OCI-M1 (cell line): Measurements from ENCODE around the gene SHISA2.
"Not testable (repeated sequence)": the region's sequence is repeated elsewhere in the genome, so short reads cannot be mapped to it uniquely, and the experiment has no call there.

ENCODE experiments used
- DNase-seq: peaks from one replicate; lab custom pipeline; 2025; lab: John Stamatoyannopoulos, UW

Gene SHISA2

DNA sequence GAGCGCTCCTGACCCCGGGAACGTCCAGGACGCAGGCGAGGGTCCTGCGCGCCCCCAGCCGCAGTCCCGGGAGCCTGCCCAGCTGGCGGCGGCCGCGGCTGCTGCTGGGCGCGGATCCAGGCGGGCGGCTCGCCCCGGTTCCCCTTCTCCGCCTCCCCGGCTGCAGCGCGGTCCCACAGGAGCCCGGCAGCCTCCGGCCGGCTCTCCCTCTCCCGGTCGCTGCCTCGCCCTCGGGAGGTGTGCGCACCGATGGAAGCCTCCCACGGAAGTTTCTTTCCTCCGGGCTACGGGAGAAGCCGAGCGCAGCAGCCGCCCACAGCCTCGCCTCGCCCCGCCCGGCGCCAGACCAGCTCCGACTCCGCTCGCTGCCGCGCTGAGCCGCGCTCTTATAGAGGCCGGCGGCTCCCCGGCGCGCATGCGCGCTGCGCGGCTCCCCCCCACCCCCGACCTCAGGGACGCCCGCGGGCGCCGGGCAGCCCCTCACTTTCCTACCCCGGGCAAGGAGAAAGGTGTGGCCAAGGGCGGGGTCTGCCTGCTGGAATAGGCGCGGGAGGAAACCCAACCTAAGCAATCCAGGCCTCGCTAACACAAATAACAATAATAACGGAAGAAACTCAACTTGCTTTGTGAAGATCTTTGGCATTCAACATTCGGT, at the start of gene SHISA2:
SHISA2 (minus strand) TSS at position 360 of the 655 bp plus-strand sequence. CDS start 1,041 bp downstream, outside the sequence.
- DNase-seq = no peak

- DNase-seq = peak; percentile 30
Measured at GRCh38 chr13:26095846-26096610, 44.2 kb upstream of the SHISA2 start.

GRCh38 chr13:26095338-26095737, 43.5 kb upstream of the SHISA2 start:
- no peak for DNase-seq

GRCh38 chr13:26076821-26077220, 25.0 kb upstream of the SHISA2 start:
- DNase-seq = not testable (repeated sequence)

DNA sequence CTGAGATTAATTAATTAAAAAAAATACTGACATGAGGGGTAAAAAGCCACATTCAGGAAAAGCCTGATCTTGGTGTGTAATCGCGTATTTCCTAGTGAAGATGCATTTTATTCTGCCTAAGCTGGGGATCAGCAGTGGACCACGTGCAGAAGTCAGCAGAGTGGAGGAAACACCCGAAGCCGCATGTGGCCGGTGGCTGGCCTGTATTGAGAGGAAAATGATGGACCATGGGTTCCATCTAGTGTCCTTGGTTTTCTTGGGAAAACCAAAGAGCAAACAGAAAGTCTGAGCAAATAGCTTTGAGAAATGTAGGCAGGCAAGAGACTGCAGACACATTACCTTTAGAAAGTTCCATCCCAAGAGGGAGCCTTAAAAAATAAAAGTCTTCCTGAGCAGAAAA, 23.7 kb upstream of the SHISA2 start:
- no peak for DNase-seq

DNA sequence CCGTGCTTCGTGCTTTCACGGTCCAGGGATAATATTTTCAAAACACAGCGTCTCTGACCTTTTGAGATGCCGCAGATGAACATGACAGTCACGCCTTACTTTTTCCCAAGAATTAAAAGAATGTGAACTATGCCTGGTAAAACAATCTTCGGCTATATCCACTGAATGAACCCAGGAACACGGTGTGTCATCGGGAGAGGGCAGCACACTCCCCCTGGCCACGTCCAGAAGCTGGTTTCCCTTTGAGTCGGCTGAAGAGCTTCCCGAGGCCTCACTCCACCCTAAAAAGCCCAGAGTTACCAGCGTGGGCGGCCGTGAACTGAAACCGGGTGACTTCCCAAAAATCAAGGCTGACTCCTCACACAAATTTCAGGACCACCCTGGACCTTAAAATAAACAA, 22.9 kb upstream of the SHISA2 start:
- DNase-seq = no peak

- DNase-seq = not testable (repeated sequence)
Measured at GRCh38 chr13:26072335-26072734, 20.5 kb upstream of the SHISA2 start.

- no peak for DNase-seq
Measured at GRCh38 chr13:26071691-26072090, 19.9 kb upstream of the SHISA2 start.

DNA sequence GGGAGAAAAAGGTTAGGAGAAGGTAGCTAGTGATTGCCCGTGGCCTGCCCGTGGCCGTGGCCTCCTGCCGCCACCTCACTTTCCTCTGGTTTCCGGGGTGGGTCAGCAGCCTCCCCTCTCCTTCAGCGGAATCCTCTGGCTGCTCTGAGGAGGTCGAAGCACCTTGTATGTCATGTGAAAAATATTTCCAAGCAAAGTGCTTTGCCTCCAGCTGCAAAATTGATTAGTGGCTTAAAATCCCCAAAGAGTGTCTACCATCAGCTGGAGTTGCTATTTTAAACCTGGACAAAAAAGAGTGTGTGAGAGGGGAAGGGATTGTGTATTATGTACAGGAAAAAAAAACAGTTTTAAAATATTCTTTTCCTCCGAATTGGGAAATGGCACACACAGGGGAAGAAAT, 17.8 kb upstream of the SHISA2 start:
- DNase-seq = not testable (repeated sequence)

- DNase-seq = not testable (repeated sequence)
Measured at GRCh38 chr13:26068372-26068771, 16.6 kb upstream of the SHISA2 start.

DNA sequence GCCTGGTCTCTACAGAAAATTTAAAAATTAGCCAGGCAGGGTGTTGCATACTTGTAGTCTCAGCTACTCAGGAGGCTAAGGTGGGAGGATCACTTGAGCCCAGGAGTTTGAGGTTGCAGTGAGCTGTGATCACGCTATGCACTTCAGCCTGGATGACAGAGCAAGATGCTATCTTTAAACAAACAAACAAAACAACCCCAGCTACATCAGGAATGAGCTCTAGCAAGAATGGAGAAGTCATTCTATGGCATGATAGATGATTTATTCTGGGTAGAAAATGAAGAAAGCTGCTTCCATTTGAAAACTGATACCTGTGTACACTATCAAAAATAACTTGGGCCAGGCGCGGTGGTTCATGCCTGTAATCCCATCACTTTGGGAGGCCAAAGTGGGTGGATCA, 15.8 kb upstream of the SHISA2 start:
- DNase-seq = peak; percentile 9

DNA sequence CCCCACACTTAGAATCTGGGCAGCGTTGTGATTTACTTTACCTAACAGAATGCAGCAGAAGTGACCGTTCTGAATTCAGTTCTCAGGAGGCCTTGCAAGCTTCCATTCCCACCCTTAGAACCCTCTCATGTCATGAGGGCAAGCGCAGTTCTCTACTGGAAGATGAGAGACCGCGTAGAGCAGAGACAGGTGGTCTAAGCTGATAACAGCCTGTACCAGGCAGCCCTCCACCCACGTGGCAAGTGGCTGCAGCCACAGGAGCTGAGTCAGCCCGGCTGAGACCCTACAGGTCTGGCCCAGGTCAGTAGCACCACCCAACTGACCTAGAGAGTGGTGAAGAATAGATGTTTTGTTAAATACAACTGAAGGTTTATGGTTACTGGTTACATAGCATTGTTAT, 14.7 kb upstream of the SHISA2 start:
- DNase-seq = peak; percentile 70

- peak; percentile 64 for DNase-seq
Measured at GRCh38 chr13:26062853-26063444, 11.1 kb upstream of the SHISA2 start.

GRCh38 chr13:26061947-26062346, 10.1 kb upstream of the SHISA2 start:
- DNase-seq = no peak

GRCh38 chr13:26061256-26061655, 9.4 kb upstream of the SHISA2 start:
- DNase-seq = no peak

DNA sequence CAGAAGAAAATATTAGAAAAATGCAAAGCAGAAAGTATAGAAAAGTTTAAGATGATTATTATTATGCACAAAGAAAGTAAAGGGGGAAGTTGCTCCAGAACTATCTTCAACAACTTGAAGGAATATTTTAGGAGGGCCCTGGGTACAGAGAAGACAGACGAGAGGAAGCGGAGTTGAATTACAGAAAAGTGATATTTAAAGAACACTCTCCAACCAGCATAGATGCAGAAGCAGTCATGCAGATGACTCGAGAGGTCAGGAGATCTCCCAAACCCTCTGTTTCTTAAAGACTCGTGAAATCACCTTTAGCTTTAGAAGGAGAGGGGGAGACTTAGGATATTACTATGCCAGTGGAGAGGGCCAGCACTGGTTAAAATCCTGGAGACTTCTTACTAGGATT, 8.5 kb upstream of the SHISA2 start:
- no peak for DNase-seq

DNA sequence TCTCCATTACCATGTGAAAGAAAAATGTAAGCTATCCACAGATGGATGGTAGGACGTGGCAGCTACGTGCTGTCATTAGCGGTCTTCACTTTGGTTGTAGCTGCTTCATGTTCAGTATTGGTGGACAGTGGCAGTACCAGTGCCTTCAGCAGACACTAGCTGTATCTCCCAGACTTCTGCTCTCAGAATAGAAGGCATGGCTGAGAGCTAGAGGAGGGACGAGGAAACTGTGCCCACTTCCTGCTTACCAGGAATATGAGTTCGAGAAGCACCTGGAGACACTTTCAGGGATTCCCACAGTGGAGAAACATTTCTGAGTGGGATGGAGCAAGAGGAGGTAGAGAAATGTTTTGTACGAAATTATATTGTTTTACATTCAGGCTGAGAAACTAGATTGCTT, 6.9 kb upstream of the SHISA2 start:
- DNase-seq = no peak

GRCh38 chr13:26054896-26055295, 3.1 kb upstream of the SHISA2 start:
- DNase-seq = no peak

DNA sequence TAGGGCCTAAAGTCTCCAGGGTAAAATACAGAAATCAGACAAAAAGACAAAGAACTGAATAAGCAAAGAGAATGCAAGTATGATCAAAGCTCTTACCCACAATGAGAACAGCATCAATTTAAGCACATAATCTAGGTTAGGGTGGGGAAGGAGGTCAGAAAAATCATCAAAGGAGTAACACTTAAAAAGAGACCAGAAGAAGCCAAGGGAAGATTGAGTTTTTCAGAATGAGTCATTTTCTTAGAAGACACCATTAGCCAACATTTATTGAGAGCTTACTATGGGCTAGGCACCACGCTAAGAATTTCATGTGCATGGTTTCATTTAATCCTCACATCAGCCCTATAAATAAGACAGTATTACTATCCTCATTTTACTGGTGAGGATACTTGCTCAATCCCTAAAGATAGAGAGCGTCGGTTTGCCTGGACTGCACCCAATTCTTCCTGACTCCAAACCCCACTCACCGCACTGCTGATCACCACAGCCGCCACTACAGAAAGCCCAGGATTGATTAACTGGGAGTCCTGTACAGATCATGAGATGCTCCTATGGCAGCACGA, 1.7 kb upstream of the SHISA2 start:
- DNase-seq = no peak

GRCh38 chr13:26052337-26052736, 521 bp upstream of the SHISA2 start:
- no peak for DNase-seq

GRCh38 chr13:26051231-26051656, 572 bp downstream of the SHISA2 start:
- no peak for DNase-seq

DNA sequence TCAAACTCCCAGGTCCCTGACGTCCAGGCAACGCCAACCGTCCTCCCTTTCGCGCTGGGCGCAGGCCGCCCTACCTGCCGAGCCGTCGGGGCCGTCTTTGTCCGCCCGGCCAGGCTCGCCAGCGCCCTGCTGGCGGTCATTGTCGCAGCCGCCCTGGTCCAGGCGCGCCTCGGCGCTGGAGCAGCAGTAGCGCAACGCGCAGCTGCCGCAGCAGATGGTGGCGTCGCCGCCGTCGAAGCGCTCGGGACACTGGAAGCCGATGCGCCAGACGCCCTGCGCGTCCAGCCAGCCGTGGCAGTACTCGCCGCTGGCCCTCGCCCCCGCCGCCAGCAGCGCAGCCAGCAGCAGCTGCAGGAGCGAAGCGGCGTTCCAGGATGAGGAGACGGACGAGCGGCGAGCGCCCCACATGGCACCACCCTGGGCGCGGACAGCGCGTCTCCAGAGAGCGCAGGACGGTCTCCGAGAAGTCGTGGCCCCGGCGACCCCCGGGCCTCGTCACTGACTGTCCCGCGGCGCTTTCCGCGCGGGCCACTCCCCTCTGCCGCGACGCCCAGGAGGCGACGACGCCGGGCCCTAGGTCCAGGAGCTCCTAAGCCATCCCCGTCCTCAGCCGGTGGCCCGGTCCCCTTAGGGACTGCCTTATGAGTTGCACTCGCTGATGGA, 1.1 kb downstream of the SHISA2 start:
- DNase-seq = no peak
